Fibroblast of lung (primary cell): Measurements from ENCODE around the gene ZNRD2. TPM values are rescaled to one million over a fixed set of nuclear protein-coding genes. Genes with fewer than 3 reads are reported as not detected.

Source experiments
- DNase-seq, 2 donors: peaks; one replicate each; pipeline versions ENCODE4 v3.0.0 to v3.0.0-alpha.2; 2010; ENCODE audit warnings: low read depth in 2 of 2
- H2AFZ ChIP-seq: 2 replicates; pipeline ENCODE4 v1.5.1; 2012; ENCODE audit warnings: low read length, control low read depth, inconsistent platforms
- H3K27ac ChIP-seq: 2 replicates; pipeline ENCODE4 v1.5.1; 2011; ENCODE audit warnings: low read length, control low read depth; ENCODE audit not compliant: insufficient read depth
- H3K27me3 ChIP-seq: 2 replicates; pipeline ENCODE4 v1.5.1; 2011; ENCODE audit warnings: mild to moderate bottlenecking, low read length; ENCODE audit not compliant: control insufficient read depth, insufficient read depth
- H3K36me3 ChIP-seq: 2 replicates; pipeline ENCODE4 v1.5.1; 2011; ENCODE audit warnings: low read length; ENCODE audit not compliant: control insufficient read depth, insufficient read depth
- H3K4me1 ChIP-seq: 2 replicates; pipeline ENCODE4 v1.5.1; 2011; ENCODE audit warnings: low read length; ENCODE audit not compliant: control insufficient read depth, insufficient read depth; ENCODE audit errors: extremely low read depth
- H3K4me2 ChIP-seq: 2 replicates; pipeline ENCODE4 v1.5.1; 2011; ENCODE audit warnings: low read length, control low read depth; ENCODE audit not compliant: insufficient read depth; ENCODE audit errors: extremely low read depth
- H3K4me3 ChIP-seq, 4 experiments: fragments of 200-600 bp in 1 of 4; sonication (generic) in 1 of 4; replicated peaks in 1 of 4; 2 replicates each; pipeline ENCODE4 v1.5.1; 2011 to 2016; ENCODE audit warnings: low read length in 4 of 4, low read depth in 3 of 4, mild to moderate bottlenecking in 3 of 4, control low read depth in 2 of 4, inconsistent platforms in 1 of 4, mixed read lengths in 1 of 4; ENCODE audit not compliant: insufficient read depth in 1 of 4; ENCODE audit errors: control extremely low read depth in 1 of 4
- H3K79me2 ChIP-seq: 2 replicates; pipeline ENCODE4 v1.5.1; 2012; ENCODE audit warnings: mild to moderate bottlenecking, low read length, inconsistent platforms; ENCODE audit not compliant: control insufficient read depth, insufficient read depth
- H3K9ac ChIP-seq: 2 replicates; pipeline ENCODE4 v1.5.1; 2011; ENCODE audit warnings: mild to moderate bottlenecking, low read length, control low read depth; ENCODE audit not compliant: insufficient read depth
- H3K9me3 ChIP-seq: 2 replicates; pipeline ENCODE4 v1.5.1; 2012; ENCODE audit warnings: low read depth, low read length; ENCODE audit not compliant: control insufficient read depth, insufficient read depth
- H4K20me1 ChIP-seq: 2 replicates; pipeline ENCODE4 v1.5.1; 2011; ENCODE audit warnings: low read length; ENCODE audit not compliant: control insufficient read depth, insufficient read depth; ENCODE audit errors: extremely low read depth
- EZH2 ChIP-seq: IDR thresholded peaks from 2 replicates; pipeline ENCODE4 v1.5.1; 2012; ENCODE audit warnings: low read length, control low read depth, mild to moderate bottlenecking; ENCODE audit errors: missing control alignments
- polyA plus RNA-seq, 2 donors: library from polyadenylated mRNA; depleted of rRNA in 1 of 2; stranded (reverse) in 1 of 2; unstranded in 1 of 2; fragments of >200 nt; gene quantifications; 2 replicates each; pipeline ENCODE4 v1.2.1, GENCODE V29; 2011 to 2012; ENCODE audit warnings: missing spikeins in 1 of 2
- total RNA-seq: library from RNA; depleted of rRNA; stranded (reverse); fragments of >200 nt; gene quantifications from 2 replicates; pipeline ENCODE4 v1.2.1, GENCODE V29; 2014
- TF ChIP-seq, protein P1 (sequence below), 2 donors: IDR thresholded peaks in 1 of 2; conservative IDR thresholded peaks in 1 of 2; 1 replicate in 1 of 2; 2 replicates in 1 of 2; pipeline ENCODE4 v1.5.1; 2011 to 2012; ENCODE audit warnings: low read length in 2 of 2, control low read depth in 1 of 2, inconsistent platforms in 1 of 2, low read depth in 1 of 2, mild to moderate bottlenecking in 1 of 2

ZNRD2 gene
- total and polyA plus RNA-seq, 2 donors (not counting 1 experiment from before 2014, with no cell fraction given) = 20.8 to 25.8 TPM

- H3K79me2 ChIP-seq = no peaks in the 10 kb centered on the region
- H2AFZ ChIP-seq = no peak overlapping the region
- H3K36me3 ChIP-seq = peaks cover 15% of the 10 kb centered on the region
Observed at GRCh38 chr11:65598258-65598699, 28.0 kb downstream of the ZNRD2 start.

GRCh38 chr11:65599216-65599954 lies 29.1 kb downstream of the ZNRD2 start:
- no peak overlapping the region for H2AFZ ChIP-seq
- no peak for DNase-seq
- no peak for TF ChIP-seq EZH2
- TF ChIP-seq, protein P1, sequence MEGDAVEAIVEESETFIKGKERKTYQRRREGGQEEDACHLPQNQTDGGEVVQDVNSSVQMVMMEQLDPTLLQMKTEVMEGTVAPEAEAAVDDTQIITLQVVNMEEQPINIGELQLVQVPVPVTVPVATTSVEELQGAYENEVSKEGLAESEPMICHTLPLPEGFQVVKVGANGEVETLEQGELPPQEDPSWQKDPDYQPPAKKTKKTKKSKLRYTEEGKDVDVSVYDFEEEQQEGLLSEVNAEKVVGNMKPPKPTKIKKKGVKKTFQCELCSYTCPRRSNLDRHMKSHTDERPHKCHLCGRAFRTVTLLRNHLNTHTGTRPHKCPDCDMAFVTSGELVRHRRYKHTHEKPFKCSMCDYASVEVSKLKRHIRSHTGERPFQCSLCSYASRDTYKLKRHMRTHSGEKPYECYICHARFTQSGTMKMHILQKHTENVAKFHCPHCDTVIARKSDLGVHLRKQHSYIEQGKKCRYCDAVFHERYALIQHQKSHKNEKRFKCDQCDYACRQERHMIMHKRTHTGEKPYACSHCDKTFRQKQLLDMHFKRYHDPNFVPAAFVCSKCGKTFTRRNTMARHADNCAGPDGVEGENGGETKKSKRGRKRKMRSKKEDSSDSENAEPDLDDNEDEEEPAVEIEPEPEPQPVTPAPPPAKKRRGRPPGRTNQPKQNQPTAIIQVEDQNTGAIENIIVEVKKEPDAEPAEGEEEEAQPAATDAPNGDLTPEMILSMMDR (conservative IDR thresholded peaks at IDR 0.05 in 1 of 2, IDR thresholded peaks at IDR 0.05 in 1 of 2; ENCODE audit: low read depth in 1 of 2, low read length in 2 of 2) = no peak
- no peak overlapping the region for H3K27ac ChIP-seq
- H3K9ac ChIP-seq = no peak overlapping the region
- no peaks in the 10 kb centered on the region for H3K27me3 ChIP-seq
- H3K4me3 ChIP-seq = no peak overlapping the region
- H3K4me2 ChIP-seq = no peak overlapping the region
- H3K4me1 ChIP-seq = no peaks in the 10 kb centered on the region
- H3K36me3 ChIP-seq = peaks cover 16% of the 10 kb centered on the region
- no peaks in the 10 kb centered on the region for H3K9me3 ChIP-seq
- no peaks in the 10 kb centered on the region for H3K79me2 ChIP-seq
- H4K20me1 ChIP-seq = no peaks in the 10 kb centered on the region

More at GRCh38 chr11:65598258-65598699, 28.0 kb downstream of the ZNRD2 start:
- Histone ChIP-seq H3K4me1 (no peaks in the 10 kb centered on the region), H3K27me3 (no peaks in the 10 kb centered on the region), H3K9ac (no peak overlapping the region), H4K20me1 (no peaks in the 10 kb centered on the region), H3K4me3 (no peak overlapping the region), H3K9me3 (no peaks in the 10 kb centered on the region), H3K4me2 (no peak overlapping the region), H3K27ac (no peak overlapping the region)
- no peak for TF ChIP-seq EZH2
- TF ChIP-seq, protein P1 (conservative IDR thresholded peaks at IDR 0.05 in 1 of 2, IDR thresholded peaks at IDR 0.05 in 1 of 2; ENCODE audit: low read depth in 1 of 2, low read length in 2 of 2) = no peak
- DNase-seq = no peak

- no peaks in the 10 kb centered on the region for H3K4me1 ChIP-seq
- H2AFZ ChIP-seq = no peak overlapping the region
- no peaks in the 10 kb centered on the region for H3K27me3 ChIP-seq
- H3K79me2 ChIP-seq = no peaks in the 10 kb centered on the region
- no peak overlapping the region for H3K27ac ChIP-seq
- no peak overlapping the region for H3K4me2 ChIP-seq
- no peaks in the 10 kb centered on the region for H3K9me3 ChIP-seq
- TF ChIP-seq, protein P1 (conservative IDR thresholded peaks at IDR 0.05 in 1 of 2, IDR thresholded peaks at IDR 0.05 in 1 of 2; ENCODE audit: low read depth in 1 of 2, low read length in 2 of 2) = no peak
- no peak for TF ChIP-seq EZH2
- peaks cover 18% of the 10 kb centered on the region for H3K36me3 ChIP-seq
- H3K4me3 ChIP-seq = no peak overlapping the region
- no peak for DNase-seq
- H3K9ac ChIP-seq = no peak overlapping the region
- no peaks in the 10 kb centered on the region for H4K20me1 ChIP-seq
Observed at GRCh38 chr11:65599955-65600246, 29.6 kb downstream of the ZNRD2 start.
